ENCODE measurements around the gene RUBCN.
"Not testable (repeated sequence)": the region's sequence is repeated elsewhere in the genome, so short reads cannot be mapped to it uniquely, and the experiment has no call there.

RUBCN gene

DNA sequence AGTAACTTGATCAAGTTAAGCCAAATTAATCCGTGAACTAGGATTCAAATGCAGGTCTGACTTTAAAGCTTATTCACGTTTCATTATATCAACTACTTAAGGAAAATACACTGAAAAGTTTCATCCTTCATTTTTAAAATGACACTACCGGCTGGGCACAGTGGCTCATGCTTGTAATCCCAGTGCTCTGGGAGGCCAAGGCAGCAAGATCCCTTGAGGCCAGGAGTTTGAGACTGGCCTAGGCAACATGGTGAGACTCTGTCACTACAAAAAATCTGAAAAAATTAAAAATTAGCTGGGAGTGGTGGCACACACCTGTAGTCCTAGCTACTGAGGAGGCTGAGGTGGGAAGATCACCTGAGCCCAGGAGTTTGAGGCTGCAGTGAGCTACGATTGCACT lies 3.7 kb downstream of the RUBCN start:
- DNase-seq = no peak

DNA sequence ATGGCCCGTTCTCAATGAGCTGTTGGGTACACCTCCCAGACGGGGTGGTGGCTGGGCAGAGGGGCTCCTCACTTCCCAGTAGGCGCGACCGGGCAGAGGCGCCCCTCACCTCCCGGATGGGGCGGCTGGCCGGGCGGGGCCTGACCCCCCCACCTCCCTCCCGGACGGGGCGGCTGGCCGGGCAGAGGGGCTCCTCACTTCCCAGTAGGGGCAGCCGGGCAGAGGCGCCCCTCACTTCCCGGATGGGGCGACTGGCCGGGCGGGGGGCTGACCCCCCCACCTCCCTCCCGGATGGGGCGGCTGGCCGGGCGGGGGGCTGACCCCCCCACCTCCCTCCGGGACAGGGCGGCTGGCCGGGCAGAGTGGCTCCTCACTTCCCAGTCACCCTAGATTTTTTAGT lies 5.2 kb downstream of the RUBCN start:
- DNase-seq = not testable (repeated sequence)

DNA sequence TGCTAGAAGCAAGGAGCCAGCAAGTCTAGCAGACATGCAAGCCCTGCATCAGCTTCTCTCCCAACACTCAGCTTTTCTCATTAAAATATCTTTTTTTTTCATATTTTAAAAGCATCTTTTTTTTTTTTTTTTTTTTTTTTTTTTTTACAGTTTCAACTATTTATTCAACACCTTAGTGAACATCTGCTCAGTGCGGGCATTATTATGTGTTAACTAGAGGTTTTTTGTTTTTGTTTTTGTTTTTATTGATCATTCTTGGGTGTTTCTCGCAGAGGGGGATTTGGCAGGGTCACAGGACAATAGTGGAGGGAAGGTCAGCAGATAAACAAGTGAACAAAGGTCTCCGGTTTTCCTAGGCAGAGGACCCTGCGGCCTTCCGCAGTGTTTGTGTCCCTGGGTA lies 5.9 kb downstream of the RUBCN start:
- not testable (repeated sequence) for DNase-seq

DNA sequence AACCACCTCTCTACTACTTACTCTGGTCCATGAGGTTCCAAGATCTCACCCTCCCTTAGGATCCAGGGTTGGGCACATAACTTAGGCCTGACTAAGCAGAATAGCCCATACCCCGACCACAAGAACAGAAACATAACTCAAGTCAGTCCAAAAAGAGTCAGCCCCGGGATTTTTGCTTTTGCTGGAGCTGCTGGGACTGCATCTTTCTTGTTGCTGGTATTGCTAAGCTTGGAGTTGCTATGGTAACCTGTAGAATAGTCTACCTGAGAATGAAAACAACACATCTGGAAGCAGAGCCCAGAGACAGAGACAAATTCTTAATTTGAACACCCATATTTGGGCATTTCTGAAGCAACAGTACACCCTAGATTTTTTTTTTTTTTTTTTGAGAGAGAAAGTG lies 6.5 kb downstream of the RUBCN start:
- no peak for DNase-seq

DNA sequence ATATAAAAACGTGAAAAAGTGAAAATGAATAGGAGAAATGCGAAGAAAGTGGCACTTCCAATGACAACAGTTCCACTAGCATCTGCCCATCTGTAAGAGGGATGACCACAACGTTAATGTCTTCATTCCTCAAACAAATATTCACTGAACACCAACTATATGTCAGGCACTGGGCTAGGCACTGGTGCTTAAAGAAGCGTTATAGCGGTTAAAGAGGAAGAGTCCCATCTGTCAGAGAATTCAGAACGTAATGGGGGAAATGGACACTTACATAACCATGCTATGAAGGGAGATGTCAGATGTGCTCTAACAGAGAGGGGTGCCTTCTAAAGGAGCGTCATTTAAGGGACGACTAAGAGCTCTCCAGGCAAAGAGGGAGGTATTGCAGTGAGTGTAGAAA lies 8.2 kb downstream of the RUBCN start:
- DNase-seq = no peak

DNA sequence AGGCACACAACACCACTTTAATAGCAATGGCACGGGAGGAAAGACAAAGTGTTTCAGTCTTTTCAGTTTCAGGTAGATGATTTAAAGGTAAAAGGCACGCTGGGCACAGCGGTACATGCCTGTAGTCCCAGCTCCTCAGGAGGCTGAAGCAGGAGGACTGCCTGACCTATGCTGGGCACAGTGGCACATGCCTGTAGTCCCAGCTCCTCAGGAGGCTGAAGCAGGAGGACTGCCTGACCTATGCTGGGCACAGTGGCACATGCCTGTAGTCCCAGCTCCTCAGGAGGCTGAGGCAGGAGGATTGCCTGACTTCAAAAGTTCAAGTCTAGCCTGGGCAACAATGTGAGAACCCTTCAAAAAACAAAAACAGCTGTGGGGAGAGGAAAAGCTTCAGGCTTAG lies 8.8 kb downstream of the RUBCN start:
- not testable (repeated sequence) for DNase-seq

DNA sequence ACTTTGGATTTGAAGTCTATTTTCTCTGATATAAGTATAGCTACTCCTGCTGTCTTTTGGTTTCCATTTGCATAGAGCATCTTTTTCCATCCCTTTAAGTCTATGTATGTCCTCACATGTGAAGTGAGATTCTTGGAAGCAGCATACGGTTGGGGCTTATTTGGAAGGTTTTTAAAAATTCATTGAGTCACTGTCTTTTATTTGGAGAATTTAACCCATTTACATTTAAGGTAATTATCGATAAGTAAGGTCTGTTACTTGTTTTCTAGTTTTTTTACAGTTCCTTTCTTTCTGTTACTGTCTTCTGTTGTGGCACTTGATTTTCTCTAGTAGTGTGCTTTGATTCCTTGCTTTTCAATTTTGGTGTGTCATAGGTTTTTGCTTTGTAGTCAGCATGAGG lies 14.0 kb downstream of the RUBCN start:
- no peak for DNase-seq

DNA sequence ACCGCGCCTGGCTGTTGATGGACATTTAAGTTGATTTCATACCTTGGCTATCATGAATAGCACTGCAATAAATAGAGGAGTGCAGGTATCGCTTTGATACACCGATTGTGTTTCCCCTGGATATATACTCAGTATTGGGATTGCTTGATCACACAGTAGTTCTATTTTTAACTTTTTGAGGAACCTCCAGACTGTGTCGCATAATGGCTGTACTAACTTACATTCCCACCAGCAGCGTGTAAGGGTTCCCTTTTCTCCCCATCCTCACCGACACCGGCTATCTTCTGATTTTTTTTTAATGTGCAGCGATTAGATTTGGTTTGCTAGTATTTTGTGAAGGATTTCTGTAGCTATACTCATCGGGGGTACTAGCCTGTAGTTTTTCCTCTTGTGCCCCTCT lies 16.0 kb downstream of the RUBCN start:
- no peak for DNase-seq

DNA sequence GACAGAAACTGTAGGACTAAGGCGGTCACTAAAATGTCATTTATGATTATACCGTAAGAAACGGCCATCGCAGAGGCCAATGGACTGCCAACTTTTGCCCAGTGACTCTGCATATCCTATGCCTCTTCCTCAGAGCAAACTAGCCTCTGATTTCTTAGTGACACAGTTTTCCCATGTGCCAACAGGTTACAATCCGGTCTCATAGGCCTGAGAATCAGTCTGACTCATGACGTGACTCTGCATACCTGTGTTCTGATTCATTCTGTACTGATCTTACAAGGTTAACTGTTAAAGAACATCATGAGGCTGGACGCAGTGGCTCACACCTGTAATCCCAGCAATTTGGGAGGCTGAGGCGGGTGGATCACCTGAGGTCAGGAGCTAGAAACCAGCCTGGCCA lies 17.8 kb downstream of the RUBCN start:
- no peak for DNase-seq

DNA sequence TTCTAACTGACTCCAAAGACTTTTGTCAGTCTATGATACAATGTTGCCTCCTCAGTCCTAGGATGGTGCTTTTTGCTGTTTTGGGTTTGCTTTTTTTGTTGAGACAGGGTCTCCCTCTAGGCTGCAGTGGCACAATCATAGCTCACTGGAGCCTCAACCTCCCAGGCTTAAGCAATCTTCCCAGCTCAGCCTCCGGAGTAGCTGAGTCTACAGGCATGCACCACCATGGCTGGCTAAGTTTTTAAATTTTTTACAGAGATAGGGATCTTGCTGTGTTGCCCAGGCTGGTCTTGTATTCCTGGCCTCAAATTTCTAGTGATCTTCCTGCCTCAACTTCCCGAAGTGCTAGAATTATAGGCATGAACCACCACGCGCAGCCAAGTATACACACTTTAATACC lies 22.5 kb downstream of the RUBCN start:
- DNase-seq = no peak

DNA sequence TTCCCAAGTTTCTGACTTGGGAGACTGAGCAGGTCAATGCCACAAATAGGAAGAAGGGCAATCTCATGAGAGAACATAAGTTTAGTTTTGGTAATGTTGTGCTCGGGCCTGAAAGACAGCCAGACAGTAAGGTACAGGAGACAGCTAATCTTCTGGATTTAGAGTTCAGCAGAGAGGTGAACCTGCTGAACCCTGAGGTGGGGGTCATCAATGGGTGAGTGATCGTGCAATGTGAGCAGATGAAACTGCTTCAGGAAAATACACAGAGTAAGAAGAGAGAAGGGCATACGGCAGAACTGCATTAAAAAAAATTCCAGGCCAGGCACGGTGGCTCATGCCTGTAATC lies 23.3 kb downstream of the RUBCN start:
- DNase-seq = no peak

DNA sequence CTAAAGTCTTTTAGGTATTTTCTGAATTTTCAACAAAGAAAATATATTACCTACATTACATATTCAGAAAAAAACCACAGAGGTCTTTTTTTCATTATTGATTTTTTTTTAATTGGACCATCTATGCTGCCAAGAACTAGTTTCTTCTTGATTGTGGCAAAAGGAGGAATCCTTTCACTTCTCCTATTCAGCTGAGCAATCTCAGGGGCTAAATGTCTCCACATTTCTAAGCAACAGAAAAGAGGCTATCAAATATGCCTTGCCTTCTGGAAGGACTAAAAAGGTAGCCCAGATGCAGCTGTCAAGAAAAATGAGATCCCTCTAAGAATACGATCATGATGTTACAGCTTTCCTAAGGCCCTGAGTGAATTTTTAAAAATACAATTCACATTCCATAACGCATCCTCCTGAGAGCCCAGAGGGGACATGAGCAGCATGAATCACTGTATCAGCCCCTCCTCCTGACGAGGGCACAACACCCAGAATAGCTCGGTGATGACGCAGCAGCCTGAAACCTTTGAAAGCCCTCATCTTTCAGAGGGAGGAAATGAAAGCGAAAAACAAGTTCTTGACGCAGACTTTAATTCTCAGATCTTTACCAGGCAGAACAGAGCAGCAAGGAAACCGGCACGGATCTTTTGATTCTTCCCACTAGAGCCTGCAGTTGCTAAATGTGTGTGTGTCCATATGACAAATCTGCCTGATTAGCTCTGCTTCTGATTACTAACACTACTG lies 24.6 kb downstream of the RUBCN start:
- DNase-seq = no peak

DNA sequence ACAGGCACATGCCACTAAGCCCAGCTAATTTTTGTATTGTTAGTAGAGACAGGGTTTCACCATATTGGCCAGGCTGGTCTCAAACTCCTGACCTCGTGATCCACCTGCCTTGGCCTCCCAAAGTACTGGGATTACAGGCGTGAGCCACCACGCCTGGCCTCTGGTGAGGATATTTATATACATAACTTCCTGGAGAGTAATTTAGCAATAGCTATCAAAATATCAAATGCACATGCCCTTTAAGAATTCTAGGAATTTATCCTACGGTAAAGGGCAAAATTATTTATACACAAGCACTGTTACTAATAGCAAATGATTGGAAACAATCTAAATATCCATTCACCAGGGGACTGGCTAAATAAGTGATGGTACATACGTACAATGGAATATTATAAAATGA lies 25.7 kb downstream of the RUBCN start:
- DNase-seq = not testable (repeated sequence)

DNA sequence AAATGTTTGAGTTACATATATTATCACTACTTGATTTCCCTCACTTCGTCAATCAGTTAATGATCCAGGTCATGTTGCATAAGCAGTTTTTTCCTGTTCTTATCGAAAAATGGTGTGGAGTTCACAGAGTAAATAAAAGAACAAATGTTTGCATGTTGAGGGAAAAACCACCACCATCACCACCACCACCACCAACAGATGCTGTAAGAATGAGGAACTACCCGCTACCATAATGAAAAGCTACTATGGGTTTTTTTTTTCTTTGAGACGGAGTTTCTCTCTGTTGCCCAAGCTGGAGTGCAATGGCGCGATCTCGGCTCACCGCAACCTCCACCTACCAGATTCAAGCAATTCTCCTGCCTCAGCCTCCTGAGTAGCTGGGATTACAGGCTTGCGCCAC lies 27.6 kb downstream of the RUBCN start:
- DNase-seq = no peak

DNA sequence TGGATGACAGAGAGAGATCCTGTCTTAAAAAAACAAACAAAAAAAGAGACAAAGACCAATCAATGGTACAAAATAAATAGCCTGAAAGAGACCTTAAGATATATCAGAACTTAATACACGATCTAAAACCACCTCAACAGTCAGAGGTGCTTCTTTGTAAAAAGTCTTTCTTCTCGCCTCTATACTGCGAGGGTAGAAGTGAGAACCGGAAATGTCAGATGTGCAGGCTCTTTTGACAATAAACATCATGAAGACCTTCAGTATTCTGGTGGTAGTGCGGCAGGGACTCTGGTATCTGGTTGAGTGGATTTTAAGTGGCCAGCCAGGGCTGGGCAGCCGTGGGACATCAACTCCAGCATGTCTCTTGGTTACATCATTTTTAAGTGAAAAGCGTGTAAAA lies 30.0 kb downstream of the RUBCN start:
- no peak for DNase-seq

DNA sequence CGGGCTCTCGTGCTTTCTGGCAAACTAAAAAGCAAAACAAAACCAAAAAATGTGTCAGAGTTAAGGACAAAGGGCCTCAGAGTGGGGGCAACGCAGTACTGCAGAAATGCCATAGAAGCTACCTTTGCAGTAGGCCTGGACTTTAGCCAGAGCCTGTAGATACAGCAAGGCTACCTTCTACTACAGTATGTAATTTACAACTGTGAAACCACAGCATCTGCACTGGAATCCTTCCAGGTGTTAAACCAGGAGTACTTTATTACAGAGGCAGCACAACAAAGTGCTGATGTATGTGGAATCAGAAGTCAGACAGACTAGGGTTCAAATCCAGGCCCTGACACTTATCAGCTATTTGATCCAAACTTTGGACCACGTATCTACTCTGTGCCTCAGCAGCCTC lies 34.9 kb downstream of the RUBCN start:
- no peak for DNase-seq

DNA sequence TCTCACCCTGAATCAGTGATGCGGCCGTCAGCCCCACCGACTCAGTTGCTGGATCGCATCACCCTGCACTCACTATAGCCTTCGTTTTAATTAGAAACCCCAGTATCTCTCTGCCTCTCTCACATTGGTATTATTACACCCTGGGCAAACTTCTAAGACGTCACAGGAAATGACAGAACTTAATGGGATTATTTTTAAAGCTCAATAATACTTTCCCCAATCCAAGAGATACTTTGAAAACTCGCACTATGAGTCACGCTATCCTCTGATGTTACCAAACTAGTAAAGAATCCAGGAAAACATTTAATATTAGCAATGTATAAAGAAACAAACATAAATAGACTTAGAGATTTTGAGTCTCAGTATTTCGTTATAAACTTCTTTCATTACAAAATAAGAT lies 36.6 kb downstream of the RUBCN start:
- no peak for DNase-seq

DNA sequence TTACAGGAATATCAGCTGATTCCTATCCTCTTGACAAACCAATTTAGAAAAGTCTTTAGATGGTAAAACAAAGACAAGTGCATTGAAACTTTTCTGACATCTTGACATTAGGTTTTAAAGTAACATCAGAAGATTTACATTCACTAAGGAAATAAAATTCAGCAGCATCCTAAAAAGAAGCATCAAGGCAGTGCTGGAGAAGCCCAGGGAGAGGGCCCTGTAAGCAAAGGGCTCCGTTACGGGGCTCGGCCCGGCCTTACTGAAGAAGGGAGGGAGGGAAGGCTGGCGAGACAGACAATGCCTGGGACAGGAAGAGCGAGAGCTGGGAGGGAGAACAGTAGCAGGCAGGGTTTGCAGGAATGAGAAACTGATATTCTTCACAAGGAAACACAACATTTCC lies 39.3 kb downstream of the RUBCN start:
- no peak for DNase-seq

DNA sequence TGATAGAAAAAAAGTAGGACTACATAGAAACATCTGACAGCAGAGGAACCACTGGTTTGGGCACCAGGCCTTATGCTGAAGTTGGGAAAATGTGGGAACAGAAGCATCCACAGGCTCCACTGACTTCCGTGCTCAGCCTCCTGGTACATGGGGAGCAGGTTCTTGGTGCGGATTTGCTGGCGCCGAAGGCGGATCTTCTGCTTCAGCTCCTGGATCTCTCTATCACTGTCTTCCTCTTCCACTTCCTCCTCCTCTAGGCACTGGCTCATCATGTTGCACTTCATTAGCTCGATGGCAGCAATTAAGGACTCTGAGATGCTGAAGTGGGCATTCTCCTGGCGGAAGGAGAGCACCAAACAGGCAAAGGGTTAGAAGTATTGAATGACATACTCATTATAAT lies 42.5 kb downstream of the RUBCN start:
- no peak for DNase-seq

DNA sequence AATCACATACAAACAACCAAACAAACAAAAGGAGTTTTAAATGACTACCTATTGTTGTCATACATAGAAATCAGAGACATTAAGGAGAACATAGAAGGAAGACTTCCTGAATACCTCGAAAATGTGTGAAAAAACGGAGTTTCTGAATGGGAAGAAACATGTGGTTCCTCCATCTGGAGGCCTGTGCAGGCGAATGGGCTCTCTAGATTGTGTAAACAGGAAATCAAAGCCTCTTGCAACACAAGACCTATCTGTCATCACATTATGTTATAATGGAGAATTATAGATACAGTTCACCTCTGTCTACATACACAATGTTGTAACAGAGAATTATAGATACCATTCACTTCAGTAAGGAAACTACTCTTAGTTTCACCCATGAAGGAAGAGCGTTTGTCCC lies 44.1 kb downstream of the RUBCN start:
- DNase-seq = no peak

DNA sequence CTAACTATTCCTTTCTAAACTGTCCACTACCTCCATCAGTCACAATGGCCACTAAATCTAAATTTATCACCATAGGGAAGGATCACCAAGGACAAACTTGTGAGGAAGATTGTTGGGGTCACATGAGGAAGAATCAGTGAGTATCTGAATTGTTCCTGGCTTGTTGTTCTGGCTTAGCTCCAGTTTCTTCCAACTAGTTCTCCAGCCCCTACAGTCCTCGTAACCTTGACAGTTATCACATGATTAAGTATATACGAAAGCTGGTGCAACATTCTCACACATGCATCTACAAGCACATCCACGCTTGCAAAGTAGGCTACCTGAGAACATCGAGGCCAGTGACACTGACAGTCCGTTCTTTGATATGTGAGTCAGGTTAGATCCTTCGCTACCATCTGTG lies 46.0 kb downstream of the RUBCN start:
- DNase-seq = no peak

DNA sequence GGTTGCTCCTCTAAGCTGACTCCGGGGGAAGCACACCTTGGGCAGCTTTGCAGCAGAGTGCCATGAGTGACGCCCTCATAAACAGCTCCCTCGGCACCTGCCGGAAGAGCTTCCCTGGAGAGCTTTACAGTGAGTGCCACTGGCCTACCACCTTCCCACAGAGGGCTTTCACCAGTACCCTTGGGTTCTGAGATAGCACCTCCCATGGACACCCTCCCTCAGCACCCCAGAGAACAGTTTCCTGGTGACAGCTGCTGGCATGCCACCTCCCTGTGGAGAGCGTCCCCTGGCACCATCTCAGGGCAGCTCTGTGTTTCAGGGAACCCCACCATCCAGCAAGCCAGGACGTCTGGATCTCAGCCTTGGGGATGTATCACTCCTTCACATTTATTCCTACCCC lies 49.1 kb downstream of the RUBCN start:
- no peak for DNase-seq

DNA sequence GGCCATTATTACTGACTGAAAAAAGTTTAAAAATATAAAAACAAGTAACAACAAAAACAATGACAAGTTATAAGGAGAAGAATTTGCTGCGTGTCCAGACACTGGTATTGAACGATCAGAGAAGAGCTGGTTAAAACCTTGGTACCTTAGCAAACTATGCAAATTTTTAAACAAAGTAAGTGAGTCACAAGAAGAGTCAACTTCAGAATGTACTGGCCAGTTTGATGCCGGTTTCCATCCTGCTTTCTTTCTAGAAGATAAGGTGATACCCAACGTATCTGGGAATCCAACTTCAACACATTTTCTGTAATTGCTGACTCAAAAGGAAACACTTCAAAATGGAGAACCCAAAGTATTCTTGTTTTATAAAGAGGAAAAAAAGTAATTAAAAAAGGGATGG lies 49.8 kb downstream of the RUBCN start:
- no peak for DNase-seq

DNA sequence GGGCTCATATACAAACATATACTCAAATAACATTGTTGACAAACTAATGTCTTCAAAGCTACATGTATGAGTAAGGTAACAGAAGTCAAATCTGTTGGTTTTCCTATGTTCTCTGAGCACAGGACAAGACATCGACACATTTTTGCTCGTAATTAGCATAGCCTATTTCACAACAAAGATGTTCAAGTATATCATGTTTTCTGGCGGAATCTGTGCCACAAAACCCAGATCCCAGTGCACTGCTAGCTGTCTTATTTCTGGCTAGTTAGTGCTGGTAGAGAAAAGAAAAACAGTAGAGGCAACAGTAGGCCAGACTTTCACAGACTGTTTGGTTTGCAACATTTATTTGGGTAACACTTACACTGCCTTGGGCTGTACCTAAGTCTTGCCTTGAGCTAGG lies 51.2 kb downstream of the RUBCN start:
- no peak for DNase-seq

DNA sequence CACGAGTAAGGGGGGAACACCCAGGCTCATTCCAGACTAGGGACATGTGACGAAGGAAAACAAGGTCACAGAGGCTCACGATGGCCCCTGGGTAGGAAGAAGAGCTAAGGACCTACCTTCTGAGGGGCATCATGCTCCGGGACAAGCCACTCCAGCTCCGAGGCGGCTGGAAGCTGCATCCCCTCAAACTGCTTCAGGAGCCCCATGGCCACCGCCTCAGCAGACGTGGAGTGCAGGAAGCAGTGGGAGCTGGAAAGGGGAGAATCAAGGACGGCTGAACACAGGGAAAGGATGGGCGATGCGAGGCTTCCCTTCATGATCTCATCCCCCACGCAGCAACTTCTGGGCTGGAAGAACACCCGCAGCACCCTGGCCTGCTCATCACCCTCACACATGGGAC lies 53.5 kb downstream of the RUBCN start:
- no peak for DNase-seq

DNA sequence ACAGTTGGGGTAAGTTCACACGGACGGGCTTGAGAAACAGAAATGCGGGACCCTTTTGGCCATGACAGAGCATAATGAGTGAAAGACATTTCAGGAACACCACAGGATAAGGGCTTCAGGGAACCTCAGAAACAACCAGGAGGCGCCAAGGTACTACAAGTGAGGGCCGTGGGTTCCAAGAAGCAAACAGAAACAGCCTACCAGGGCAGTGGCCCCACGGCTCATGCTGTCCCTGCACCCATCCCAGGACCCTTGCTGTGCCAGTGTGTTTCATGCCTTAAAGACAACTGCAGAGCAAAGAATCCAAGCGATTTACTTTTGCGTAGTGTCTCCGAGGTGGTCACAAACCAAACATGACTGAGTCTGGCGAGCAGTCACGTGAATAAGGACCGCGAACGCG lies 54.0 kb downstream of the RUBCN start:
- DNase-seq = no peak

All from NCI-H187 treated with DMSO at 0.1 percent for 48 hours (cell line).